HEK293 (cell line): Measurements from ENCODE around the gene SLC28A1.
"Not testable (repeated sequence)": the region's sequence is repeated elsewhere in the genome, so short reads cannot be mapped to it uniquely, and the experiment has no call there.

ENCODE experiments used
- CTCF ChIA-PET: fragments of 350-600 bp; formaldehyde crosslinking; extraction: SDS; loops from one replicate; lab custom pipeline; 2021; ENCODE audit warnings: antibody characterized with exemption; lab: Yijun Ruan, JAX
- POLR2A ChIA-PET: fragments of 300-600 bp; formaldehyde crosslinking; extraction: SDS; loops from one replicate; lab custom pipeline; 2020; ENCODE audit warnings: antibody characterized with exemption, inconsistent platforms; lab: Yijun Ruan, JAX
- H3K27ac ChIP-seq: fragments of 200-500 bp; sonication (Bioruptor generic); 2 replicates; pipeline ENCODE4 v1.5.1; 2014; ENCODE audit warnings: low read depth, low read length, control low read depth, inconsistent platforms; ENCODE audit errors: extremely low read depth
- H3K36me3 ChIP-seq, 2 experiments: fragments of 200-500 bp in 1 of 2; sonication (Bioruptor generic) in 1 of 2; 1 replicate in 1 of 2; 2 replicates in 1 of 2; pipeline ENCODE4 v1.5.1; 2014 to 2017; ENCODE audit warnings: inconsistent platforms in 2 of 2, low read length in 2 of 2; ENCODE audit not compliant: control insufficient read depth in 2 of 2, insufficient read depth in 1 of 2
- H3K4me1 ChIP-seq: fragments of 200-500 bp; sonication (Bioruptor generic); 2 replicates; pipeline ENCODE4 v1.5.1; 2014; ENCODE audit warnings: mild to moderate bottlenecking, low read length, inconsistent platforms; ENCODE audit not compliant: control insufficient read depth, insufficient read depth
- H3K4me3 ChIP-seq: 2 replicates; pipeline ENCODE4 v1.5.1; 2011; ENCODE audit warnings: low read depth, mild to moderate bottlenecking, control low read depth, low read length, moderate library complexity
- H3K9me3 ChIP-seq: fragments of 200-500 bp; sonication (Bioruptor generic); 2 replicates; pipeline ENCODE4 v1.5.1; 2014; ENCODE audit warnings: low read depth, low read length, inconsistent platforms; ENCODE audit not compliant: control insufficient read depth, insufficient read depth
- GFI1B ChIP-seq: fragments of 450-650 bp; formaldehyde crosslinking; IDR thresholded peaks from 2 replicates; pipeline ENCODE4 v1.5.1; 2016; ENCODE audit warnings: missing biosample characterization, missing genetic modification characterization
- IKZF3 ChIP-seq: fragments of 450-650 bp; IDR thresholded peaks from 2 replicates; pipeline ENCODE4 v1.5.0; 2018; ENCODE audit warnings: missing biosample characterization, mild to moderate bottlenecking, missing genetic modification characterization, moderate library complexity
- SETDB1 ChIP-seq: IDR thresholded peaks from one replicate; pipeline ENCODE4 v1.6.1; 2017; ENCODE audit warnings: mild to moderate bottlenecking, low read length, moderate library complexity, mixed read lengths; ENCODE audit not compliant: insufficient read length
- TCF7L2 ChIP-seq: IDR thresholded peaks from 2 replicates; pipeline ENCODE4 v1.6.1; 2011; ENCODE audit warnings: low read depth, mild to moderate bottlenecking, inconsistent platforms, low read length, moderate library complexity, borderline replicate concordance
- ZBTB8A ChIP-seq: fragments of 450-650 bp; formaldehyde crosslinking; IDR thresholded peaks from 2 replicates; pipeline ENCODE4 v1.5.1; 2016; ENCODE audit warnings: missing biosample characterization, missing genetic modification characterization
- ZFP3 ChIP-seq: fragments of 450-650 bp; formaldehyde crosslinking; IDR thresholded peaks from 2 replicates; pipeline ENCODE4 v1.5.1; 2016; ENCODE audit warnings: low read depth, missing biosample characterization, missing genetic modification characterization
- ZNF184 ChIP-seq: fragments of 450-650 bp; IDR thresholded peaks from 2 replicates; pipeline ENCODE4 v1.5.1; 2018; ENCODE audit warnings: missing biosample characterization, mild to moderate bottlenecking, missing genetic modification characterization
- ZNF202 ChIP-seq: fragments of 450-650 bp; formaldehyde crosslinking; IDR thresholded peaks from 2 replicates; pipeline ENCODE4 v1.5.1; 2016; ENCODE audit warnings: missing biosample characterization, missing genetic modification characterization, borderline replicate concordance
- ZNF24 ChIP-seq: fragments of 450-650 bp; formaldehyde crosslinking; IDR thresholded peaks from 2 replicates; pipeline ENCODE4 v1.5.1; 2016; ENCODE audit warnings: missing biosample characterization, missing genetic modification characterization
- ZNF341 ChIP-seq: fragments of 450-650 bp; formaldehyde crosslinking; IDR thresholded peaks from 2 replicates; pipeline ENCODE4; 2016; ENCODE audit warnings: low read depth, missing biosample characterization, missing genetic modification characterization
- ZNF350 ChIP-seq: fragments of 450-650 bp; formaldehyde crosslinking; IDR thresholded peaks from 2 replicates; pipeline ENCODE4 v1.5.0; 2017; ENCODE audit warnings: missing biosample characterization, mild to moderate bottlenecking, missing genetic modification characterization
- ZNF555 ChIP-seq: fragments of 450-650 bp; formaldehyde crosslinking; conservative IDR thresholded peaks from 2 replicates; pipeline ENCODE4 v1.5.1; 2017; ENCODE audit warnings: missing biosample characterization, mild to moderate bottlenecking, missing genetic modification characterization, inconsistent platforms
- ZNF600 ChIP-seq: fragments of 450-650 bp; formaldehyde crosslinking; IDR thresholded peaks from 2 replicates; pipeline ENCODE4 v1.5.1; 2016; ENCODE audit warnings: missing biosample characterization, missing genetic modification characterization
- ZNF677 ChIP-seq: fragments of 450-650 bp; IDR thresholded peaks from 2 replicates; pipeline ENCODE4 v1.5.0; 2018; ENCODE audit warnings: missing biosample characterization, mild to moderate bottlenecking, missing genetic modification characterization, moderate library complexity
- ZNF785 ChIP-seq: fragments of 450-650 bp; formaldehyde crosslinking; IDR thresholded peaks from 2 replicates; pipeline ENCODE4 v1.5.1; 2016; ENCODE audit warnings: missing biosample characterization, missing genetic modification characterization
- TF ChIP-seq, protein P1 (sequence below): fragments of 450-650 bp; formaldehyde crosslinking; IDR thresholded peaks from 2 replicates; pipeline ENCODE4 v1.5.1; 2016; ENCODE audit warnings: missing biosample characterization, missing genetic modification characterization
- TF ChIP-seq, protein P2 (sequence below): fragments of 450-650 bp; formaldehyde crosslinking; IDR thresholded peaks from 2 replicates; pipeline ENCODE4 v1.5.1; 2016; ENCODE audit warnings: missing biosample characterization, missing genetic modification characterization
- TF ChIP-seq, protein P3 (sequence below): fragments of 450-650 bp; formaldehyde crosslinking; IDR thresholded peaks from 2 replicates; pipeline ENCODE4 v1.5.1; 2016; ENCODE audit warnings: missing biosample characterization, missing genetic modification characterization
- TF ChIP-seq, protein P4 (sequence below): fragments of 450-650 bp; formaldehyde crosslinking; IDR thresholded peaks from 2 replicates; pipeline ENCODE4; 2016; ENCODE audit warnings: missing biosample characterization, missing genetic modification characterization
- TF ChIP-seq, protein P5 (sequence below): fragments of 450-650 bp; formaldehyde crosslinking; IDR thresholded peaks from 2 replicates; pipeline ENCODE4 v1.5.1; 2016; ENCODE audit warnings: missing biosample characterization, missing genetic modification characterization

SLC28A1 gene

DNA sequence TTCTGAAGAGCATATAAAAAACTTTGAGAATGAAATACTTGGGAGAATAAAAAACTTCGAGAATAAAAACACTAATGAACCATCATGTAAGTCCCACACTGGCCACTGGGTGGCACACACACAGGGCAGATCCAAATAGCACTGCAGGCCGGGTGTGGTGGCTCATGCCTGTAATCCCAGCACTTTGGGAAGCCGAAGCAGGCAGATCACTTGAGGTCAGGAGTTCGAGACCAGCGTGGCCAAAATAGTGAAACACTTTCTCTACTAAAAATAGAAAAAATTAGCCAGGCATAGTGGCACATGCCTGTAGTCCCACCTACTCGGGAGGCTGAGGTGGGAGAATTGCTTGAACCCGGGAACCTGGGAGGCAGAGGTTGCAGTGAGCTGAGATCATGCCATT is 38.8 kb upstream of the SLC28A1 start:
- not testable (repeated sequence) for H3K4me3 ChIP-seq, H3K9me3 ChIP-seq, H3K4me1 ChIP-seq, H3K36me3 ChIP-seq, H3K27ac ChIP-seq
- POLR2A ChIA-PET = interaction anchor here (1.5 kb wide), 1 partner anchor 84 kb away, joined by 3 read pairs; no protein-coding TSS in a partner anchor
- CTCF ChIA-PET = interaction anchor here (0.7 to 3.2 kb wide), 26 partner anchors 9 to 279 kb away, joined by 3 to 24 read pairs (median 4); partner anchors contain the start of gene SLC28A1
- TF ChIP-seq, protein P1, sequence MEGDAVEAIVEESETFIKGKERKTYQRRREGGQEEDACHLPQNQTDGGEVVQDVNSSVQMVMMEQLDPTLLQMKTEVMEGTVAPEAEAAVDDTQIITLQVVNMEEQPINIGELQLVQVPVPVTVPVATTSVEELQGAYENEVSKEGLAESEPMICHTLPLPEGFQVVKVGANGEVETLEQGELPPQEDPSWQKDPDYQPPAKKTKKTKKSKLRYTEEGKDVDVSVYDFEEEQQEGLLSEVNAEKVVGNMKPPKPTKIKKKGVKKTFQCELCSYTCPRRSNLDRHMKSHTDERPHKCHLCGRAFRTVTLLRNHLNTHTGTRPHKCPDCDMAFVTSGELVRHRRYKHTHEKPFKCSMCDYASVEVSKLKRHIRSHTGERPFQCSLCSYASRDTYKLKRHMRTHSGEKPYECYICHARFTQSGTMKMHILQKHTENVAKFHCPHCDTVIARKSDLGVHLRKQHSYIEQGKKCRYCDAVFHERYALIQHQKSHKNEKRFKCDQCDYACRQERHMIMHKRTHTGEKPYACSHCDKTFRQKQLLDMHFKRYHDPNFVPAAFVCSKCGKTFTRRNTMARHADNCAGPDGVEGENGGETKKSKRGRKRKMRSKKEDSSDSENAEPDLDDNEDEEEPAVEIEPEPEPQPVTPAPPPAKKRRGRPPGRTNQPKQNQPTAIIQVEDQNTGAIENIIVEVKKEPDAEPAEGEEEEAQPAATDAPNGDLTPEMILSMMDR (tag by site-specific recombination) = peak; percentile 22; the same call in 1 of the 2 replicates
- TF ChIP-seq, protein P2, sequence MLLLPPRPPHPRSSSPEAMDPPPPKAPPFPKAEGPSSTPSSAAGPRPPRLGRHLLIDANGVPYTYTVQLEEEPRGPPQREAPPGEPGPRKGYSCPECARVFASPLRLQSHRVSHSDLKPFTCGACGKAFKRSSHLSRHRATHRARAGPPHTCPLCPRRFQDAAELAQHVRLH (tag by site-specific recombination) = peak; percentile 70; the same call in 1 of the 2 replicates
- TF ChIP-seq ZNF600 (tag by site-specific recombination) (peak; percentile 19; the same call in 1 of the 2 replicates), ZNF341 (tag by site-specific recombination) (0 out of 2 replicates have a peak, but pooled peaks have one; percentile 44), ZNF785 (tag by site-specific recombination) (0 out of 2 replicates have a peak, but pooled peaks have one; percentile 39)
- TF ChIP-seq, protein P3, sequence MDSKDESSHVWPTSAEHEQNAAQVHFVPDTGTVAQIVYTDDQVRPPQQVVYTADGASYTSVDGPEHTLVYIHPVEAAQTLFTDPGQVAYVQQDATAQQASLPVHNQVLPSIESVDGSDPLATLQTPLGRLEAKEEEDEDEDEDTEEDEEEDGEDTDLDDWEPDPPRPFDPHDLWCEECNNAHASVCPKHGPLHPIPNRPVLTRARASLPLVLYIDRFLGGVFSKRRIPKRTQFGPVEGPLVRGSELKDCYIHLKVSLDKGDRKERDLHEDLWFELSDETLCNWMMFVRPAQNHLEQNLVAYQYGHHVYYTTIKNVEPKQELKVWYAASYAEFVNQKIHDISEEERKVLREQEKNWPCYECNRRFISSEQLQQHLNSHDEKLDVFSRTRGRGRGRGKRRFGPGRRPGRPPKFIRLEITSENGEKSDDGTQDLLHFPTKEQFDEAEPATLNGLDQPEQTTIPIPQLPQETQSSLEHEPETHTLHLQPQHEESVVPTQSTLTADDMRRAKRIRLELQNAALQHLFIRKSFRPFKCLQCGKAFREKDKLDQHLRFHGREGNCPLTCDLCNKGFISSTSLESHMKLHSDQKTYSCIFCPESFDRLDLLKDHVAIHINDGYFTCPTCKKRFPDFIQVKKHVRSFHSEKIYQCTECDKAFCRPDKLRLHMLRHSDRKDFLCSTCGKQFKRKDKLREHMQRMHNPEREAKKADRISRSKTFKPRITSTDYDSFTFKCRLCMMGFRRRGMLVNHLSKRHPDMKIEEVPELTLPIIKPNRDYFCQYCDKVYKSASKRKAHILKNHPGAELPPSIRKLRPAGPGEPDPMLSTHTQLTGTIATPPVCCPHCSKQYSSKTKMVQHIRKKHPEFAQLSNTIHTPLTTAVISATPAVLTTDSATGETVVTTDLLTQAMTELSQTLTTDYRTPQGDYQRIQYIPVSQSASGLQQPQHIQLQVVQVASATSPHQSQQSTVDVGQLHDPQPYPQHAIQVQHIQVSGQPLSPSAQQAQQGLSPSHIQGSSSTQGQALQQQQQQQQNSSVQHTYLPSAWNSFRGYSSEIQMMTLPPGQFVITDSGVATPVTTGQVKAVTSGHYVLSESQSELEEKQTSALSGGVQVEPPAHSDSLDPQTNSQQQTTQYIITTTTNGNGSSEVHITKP = peak; percentile 57; the same call in 1 of the 2 replicates

DNA sequence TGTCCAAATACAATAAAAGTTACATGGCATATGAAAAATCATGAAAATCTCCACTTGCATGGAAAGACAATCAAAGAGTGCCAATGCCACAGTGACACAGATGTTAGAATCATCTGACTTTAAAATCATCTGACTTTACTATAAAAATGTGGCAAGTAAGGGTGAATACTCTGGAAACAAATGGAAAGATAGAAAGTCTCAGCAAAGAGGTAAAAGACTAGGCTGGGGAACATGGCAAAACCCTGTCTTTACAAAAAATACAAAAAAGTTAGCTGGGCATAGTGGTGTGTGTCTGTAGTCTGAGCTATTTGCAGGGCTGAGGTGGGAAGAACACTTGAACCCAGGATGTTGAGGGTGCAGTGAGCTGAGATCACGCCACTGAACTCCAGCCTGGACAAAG is 38.2 kb upstream of the SLC28A1 start:
- Histone ChIP-seq H3K9me3 (peaks cover 3% of the 10 kb centered on the region; the same call in 1 of the 2 replicates), H3K27ac (no peak overlapping the region), H3K36me3 (no peaks in the 10 kb centered on the region), H3K4me3 (no peak overlapping the region), H3K4me1 (no peaks in the 10 kb centered on the region)
- ChIA-PET POLR2A (no interaction called here), CTCF (interaction anchor here (0.8 to 3.2 kb wide), 13 partner anchors 11 to 198 kb away, joined by 3 to 24 read pairs (median 6); no protein-coding TSS in a partner anchor)
- TF ChIP-seq ZBTB8A (tag by site-specific recombination) (no peak), ZNF184 (peak; percentile 88)

DNA sequence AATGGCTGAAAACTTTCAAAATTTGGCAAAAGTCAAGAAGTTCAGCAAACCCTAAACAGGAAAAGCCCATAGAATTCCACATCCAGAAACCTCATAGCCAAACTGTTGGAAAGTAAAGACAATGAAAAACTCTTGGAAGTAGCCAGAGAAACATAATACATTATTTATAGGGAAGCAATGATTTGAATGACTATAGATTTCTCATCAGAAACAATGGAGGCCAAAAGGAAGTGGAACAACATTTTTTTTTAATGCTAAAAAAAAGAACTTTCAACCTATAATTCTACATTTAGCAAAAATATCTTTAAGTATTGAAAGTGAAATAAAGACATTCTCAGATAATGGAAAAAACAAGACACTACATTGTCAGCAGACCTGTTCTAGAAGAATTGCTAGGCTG is 37.1 kb upstream of the SLC28A1 start:
- peaks cover 3% of the 10 kb centered on the region; the same call in 1 of the 2 replicates for H3K9me3 ChIP-seq
- CTCF ChIA-PET = no interaction called here
- no peak overlapping the region for H3K4me3 ChIP-seq
- H3K4me1 ChIP-seq = no peaks in the 10 kb centered on the region
- TF ChIP-seq SETDB1 (peak; percentile 62), GFI1B (no peak)
- TF ChIP-seq, all 188 proteins: peak for 1
- Histone ChIP-seq H3K27ac (no peak overlapping the region), H3K36me3 (no peaks in the 10 kb centered on the region)
- POLR2A ChIA-PET = no interaction called here

DNA sequence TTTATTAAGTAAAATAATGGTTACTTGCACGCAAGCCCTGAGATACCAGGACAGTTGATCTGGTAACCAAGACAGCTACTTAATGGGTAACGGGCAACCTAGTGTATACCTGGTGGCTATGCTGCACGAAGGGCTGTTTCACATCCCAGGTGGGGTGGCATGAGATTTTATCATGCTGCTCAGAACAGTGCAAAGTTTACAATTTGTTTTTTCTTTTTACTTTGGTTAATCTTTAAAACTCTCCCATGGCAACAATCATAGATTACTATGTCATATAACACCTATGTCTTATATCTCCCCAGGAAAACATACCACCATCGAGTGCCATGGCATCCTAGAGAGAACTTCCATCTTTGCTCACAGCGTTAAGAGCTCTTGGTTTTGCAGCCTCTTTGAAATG is 32.2 kb upstream of the SLC28A1 start:
- no peaks in the 10 kb centered on the region for H3K9me3 ChIP-seq
- no peaks in the 10 kb centered on the region for H3K4me1 ChIP-seq
- no peak overlapping the region for H3K27ac ChIP-seq
- no peak overlapping the region for H3K4me3 ChIP-seq
- CTCF ChIA-PET = interaction anchor here (0.7 to 1.3 kb wide), 4 partner anchors 57 to 198 kb away, joined by 3 to 5 read pairs (median 3); no protein-coding TSS in a partner anchor
- POLR2A ChIA-PET = no interaction called here
- H3K36me3 ChIP-seq = no peaks in the 10 kb centered on the region
- TF ChIP-seq TCF7L2 = no peak
- no peak for TF ChIP-seq ZNF555 (tag by site-specific recombination)
- TF ChIP-seq ZNF24 = no peak
- no peak for TF ChIP-seq IKZF3 (tag by site-specific recombination)
- no peak for TF ChIP-seq ZNF677 (tag by site-specific recombination)
- TF ChIP-seq ZNF202 (tag by site-specific recombination) = no peak
- TF ChIP-seq, protein P4, sequence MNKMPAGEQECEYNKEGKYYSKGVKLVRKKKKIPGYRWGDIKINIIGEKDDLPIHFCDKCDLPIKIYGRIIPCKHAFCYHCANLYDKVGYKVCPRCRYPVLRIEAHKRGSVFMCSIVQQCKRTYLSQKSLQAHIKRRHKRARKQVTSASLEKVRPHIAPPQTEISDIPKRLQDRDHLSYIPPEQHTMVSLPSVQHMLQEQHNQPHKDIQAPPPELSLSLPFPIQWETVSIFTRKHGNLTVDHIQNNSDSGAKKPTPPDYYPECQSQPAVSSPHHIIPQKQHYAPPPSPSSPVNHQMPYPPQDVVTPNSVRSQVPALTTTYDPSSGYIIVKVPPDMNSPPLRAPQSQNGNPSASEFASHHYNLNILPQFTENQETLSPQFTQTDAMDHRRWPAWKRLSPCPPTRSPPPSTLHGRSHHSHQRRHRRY = no peak
- TF ChIP-seq, protein P5, sequence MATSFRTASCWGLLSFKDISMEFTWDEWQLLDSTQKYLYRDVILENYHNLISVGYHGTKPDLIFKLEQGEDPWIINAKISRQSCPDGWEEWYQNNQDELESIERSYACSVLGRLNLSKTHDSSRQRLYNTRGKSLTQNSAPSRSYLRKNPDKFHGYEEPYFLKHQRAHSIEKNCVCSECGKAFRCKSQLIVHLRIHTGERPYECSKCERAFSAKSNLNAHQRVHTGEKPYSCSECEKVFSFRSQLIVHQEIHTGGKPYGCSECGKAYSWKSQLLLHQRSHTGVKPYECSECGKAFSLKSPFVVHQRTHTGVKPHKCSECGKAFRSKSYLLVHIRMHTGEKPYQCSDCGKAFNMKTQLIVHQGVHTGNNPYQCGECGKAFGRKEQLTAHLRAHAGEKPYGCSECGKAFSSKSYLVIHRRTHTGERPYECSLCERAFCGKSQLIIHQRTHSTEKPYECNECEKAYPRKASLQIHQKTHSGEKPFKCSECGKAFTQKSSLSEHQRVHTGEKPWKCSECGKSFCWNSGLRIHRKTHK (tag by site-specific recombination) = no peak
- TF ChIP-seq ZNF350 = no peak
- no peak for TF ChIP-seq ZFP3 (tag by site-specific recombination)
